Ureter (tissue), 1 donor: ENCODE data around the gene MAP3K9. TPM values are rescaled to one million over a fixed set of nuclear protein-coding genes. Genes with fewer than 3 reads are reported as not detected.

Experiments used
- DNase-seq: peaks from one replicate; pipeline ENCODE4 v3.0.0-alpha.2; 2020; ENCODE audit warnings: low spot score
- total RNA-seq: library from RNA; stranded (reverse); gene quantifications from one replicate; pipeline ENCODE4 v1.2.4, GENCODE V29; 2023
- donor health status: DM: yes; HTN: yes; CAD: no.

The MAP3K9 gene
- total RNA-seq, 1 donor from 2014 or later, result 14.0 TPM

- DNase-seq, result peak; percentile 56
Measured at GRCh38 chr14:70821584-70822529, 12.5 kb upstream of the MAP3K9 start.

- no peak for DNase-seq
Measured at GRCh38 chr14:70816525-70816924, 7.2 kb upstream of the MAP3K9 start.

- DNase-seq, result no peak
Measured at GRCh38 chr14:70814466-70814865, 5.2 kb upstream of the MAP3K9 start.

GRCh38 chr14:70812124-70812818, 3.0 kb upstream of the MAP3K9 start:
- DNase-seq, result no peak

GRCh38 chr14:70811578-70811977, 2.3 kb upstream of the MAP3K9 start:
- no peak for DNase-seq

GRCh38 chr14:70811050-70811449, 1.7 kb upstream of the MAP3K9 start:
- no peak for DNase-seq

- DNase-seq, result no peak
Measured at GRCh38 chr14:70810621-70811020, 1.3 kb upstream of the MAP3K9 start.

- DNase-seq, result peak; percentile 46
Measured at GRCh38 chr14:70808416-70809224, 693 bp downstream of the MAP3K9 start.

GRCh38 chr14:70807898-70808415, 1.4 kb downstream of the MAP3K9 start:
- DNase-seq, result peak; percentile 52

GRCh38 chr14:70804556-70805162, 4.7 kb downstream of the MAP3K9 start:
- no peak for DNase-seq

GRCh38 chr14:70803321-70804310, 5.7 kb downstream of the MAP3K9 start:
- no peak for DNase-seq

- no peak for DNase-seq
Measured at GRCh38 chr14:70802379-70802778, 6.9 kb downstream of the MAP3K9 start.

GRCh38 chr14:70801836-70802235, 7.5 kb downstream of the MAP3K9 start:
- no peak for DNase-seq

- DNase-seq, result no peak
Measured at GRCh38 chr14:70796551-70796950, 12.8 kb downstream of the MAP3K9 start.

- DNase-seq, result no peak
Measured at GRCh38 chr14:70794294-70794693, 15.0 kb downstream of the MAP3K9 start.

- DNase-seq, result no peak
Measured at GRCh38 chr14:70793637-70794036, 15.7 kb downstream of the MAP3K9 start.

GRCh38 chr14:70792939-70793338, 16.4 kb downstream of the MAP3K9 start:
- no peak for DNase-seq

GRCh38 chr14:70791971-70792370, 17.3 kb downstream of the MAP3K9 start:
- DNase-seq, result no peak

- DNase-seq, result no peak
Measured at GRCh38 chr14:70789961-70790360, 19.4 kb downstream of the MAP3K9 start.

- no peak for DNase-seq
Measured at GRCh38 chr14:70789361-70789760, 20.0 kb downstream of the MAP3K9 start.
